ENCODE data around the gene ADGRF1. TPM values are rescaled to one million over a fixed set of nuclear protein-coding genes. Genes with fewer than 3 reads are reported as not detected.
"Not testable (repeated sequence)": the region's sequence is repeated elsewhere in the genome, so short reads cannot be mapped to it uniquely, and the experiment has no call there.

Gene ADGRF1
- total RNA-seq = under 1 TPM in 1 of 9 donors, not detected in 8; 0.23 TPM
- polyA plus RNA-seq = not detected
- long read RNA-seq, donor 1 = 0 reads
- long read RNA-seq, donor 2 = 0 reads
- long read RNA-seq, donor 3 = 0 reads

GRCh38 chr6:47042275-47042791 is at the start of gene ADGRF1:
Gene ADGRF1, minus strand, starts transcription at chr6:47042332. Its CDS starts 13,271 bp downstream, at chr6:47029061.
- no peak for DNase-seq
- peaks cover 0 to 7% (median 3%) of the 10 kb centered on the region in 12 donors for H3K4me1 ChIP-seq
- WGBS, 4 donors = 64 to 73% (median 68%) methylated on average over 3 of the region's 3 CpGs
- no peaks in the 10 kb centered on the region for H3K27me3 ChIP-seq
- H3K9me3 ChIP-seq = no peaks in the 10 kb centered on the region
- no peak for ATAC-seq
- no peak for TF ChIP-seq CTCF (IDR thresholded peaks at IDR 0.05)
- no peak for TF ChIP-seq POLR2A (IDR thresholded peaks at IDR 0.05)
- no peak within 1 kb of the TSS for H3K4me3 ChIP-seq
- intact Hi-C loops (cut with DNase I) = loop anchor here in 3 of 10 donors (5.0 to 10.0 kb wide), 3 partner anchors 185 to 628 kb away; no protein-coding TSS in a partner anchor
- no peaks in the 10 kb centered on the region for H3K36me3 ChIP-seq
- no peak within 1 kb of the TSS for H3K27ac ChIP-seq

- no peaks in the 10 kb centered on the region for H3K27me3 ChIP-seq
- no peaks in the 10 kb centered on the region for H3K9me3 ChIP-seq
- no peak overlapping the region for H3K4me3 ChIP-seq
- peaks cover 0 to 14% (median 1%) of the 10 kb centered on the region in 12 donors for H3K4me1 ChIP-seq
- no peak overlapping the region for H3K27ac ChIP-seq
- 82 to 87% (median 84%) methylated on average over 6 of the region's 6 CpGs for WGBS, 4 donors
- DNase-seq = no peak
- TF ChIP-seq CTCF (IDR thresholded peaks at IDR 0.05) = no peak
- intact Hi-C loops (cut with DNase I) = loop anchor here in 4 of 10 donors (10.0 kb wide), 1 partner anchor 154 kb away; no protein-coding TSS in a partner anchor
- no peaks in the 10 kb centered on the region for H3K36me3 ChIP-seq
- no peak for ATAC-seq
These were observed 48.7 kb upstream of the ADGRF1 start for GRCh38 chr6:47090881-47091280.

- DNase-seq; intact Hi-C loops (cut with DNase I); H3K9me3 ChIP-seq; H3K27ac ChIP-seq; ATAC-seq; H3K36me3 ChIP-seq; H3K4me3 ChIP-seq; H3K27me3 ChIP-seq: not testable (repeated sequence)
- peaks cover 0 to 16% (median 3%) of the 10 kb centered on the region in 12 donors for H3K4me1 ChIP-seq
- WGBS, 4 donors = 90 to 92% (median 90%) methylated on average over 4 of the region's 4 CpGs
These were observed 47.3 kb upstream of the ADGRF1 start for GRCh38 chr6:47089473-47089872.

GRCh38 chr6:47086051-47086770 is 44.1 kb upstream of the ADGRF1 start:
- Histone ChIP-seq H3K27ac (no peak overlapping the region), H3K27me3 (no peaks in the 10 kb centered on the region), H3K9me3 (no peaks in the 10 kb centered on the region), H3K4me1 (peaks cover 0 to 23% (median 18%) of the 10 kb centered on the region in 12 donors), H3K4me3 (no peak overlapping the region), H3K36me3 (no peaks in the 10 kb centered on the region)
- no peak for DNase-seq
- TF ChIP-seq POLR2A (IDR thresholded peaks at IDR 0.05) = no peak
- TF ChIP-seq CTCF (IDR thresholded peaks at IDR 0.05) = no peak
- ATAC-seq = peak in 1 of 4 donors; percentile 10
- intact Hi-C loops (cut with DNase I) = no loop called here
- WGBS, 4 donors = 76 to 88% (median 82%) methylated on average over 4 of the region's 4 CpGs
